Calu3 (cell line): ENCODE data around the gene CAPN15. TPM values are rescaled to one million over a fixed set of nuclear protein-coding genes. Genes with fewer than 3 reads are reported as not detected.

Experiments used
- BruUV-seq: library from RNA; stranded (reverse); fragments of 400-500 nt; replicated peaks from 2 replicates; lab custom pipeline; 2021; lab: Mats Ljungman, UMichigan
- CTCF ChIA-PET: fragments of 300-600 bp; sonication (Branson Sonifier 250); formaldehyde crosslinking; loops from one replicate; lab custom pipeline; 2022; ENCODE audit warnings: antibody characterized with exemption; lab: Charles Lee
- DNase-seq: peaks from one replicate; pipeline ENCODE4 v3.0.0; 2022
- H3K27ac Mint-ChIP-seq: one replicate; pipeline ENCODE4 v1.8.0; 2022; ENCODE audit warnings: mixed read lengths; ENCODE audit not compliant: unreplicated experiment
- H3K27me3 Mint-ChIP-seq: one replicate; pipeline ENCODE4 v1.8.0; 2022; ENCODE audit warnings: mixed read lengths; ENCODE audit not compliant: unreplicated experiment
- H3K36me3 Mint-ChIP-seq: one replicate; pipeline ENCODE4 v1.8.0; 2022; ENCODE audit warnings: mild to moderate bottlenecking, moderate library complexity, mixed read lengths; ENCODE audit not compliant: insufficient read depth, unreplicated experiment
- H3K4me1 Mint-ChIP-seq: one replicate; pipeline ENCODE4 v1.8.0; 2022; ENCODE audit warnings: mild to moderate bottlenecking, low read depth, mixed read lengths; ENCODE audit not compliant: unreplicated experiment
- H3K4me3 Mint-ChIP-seq: one replicate; pipeline ENCODE4 v1.8.0; 2022; ENCODE audit warnings: mild to moderate bottlenecking, low read depth, moderate library complexity, mixed read lengths; ENCODE audit not compliant: unreplicated experiment
- H3K9me3 Mint-ChIP-seq: one replicate; pipeline ENCODE4 v1.8.0; 2022; ENCODE audit warnings: low read depth, mixed read lengths; ENCODE audit not compliant: unreplicated experiment
- CTCF ChIP-seq: fragments of 200-600 bp; IDR thresholded peaks from one replicate; pipeline ENCODE4 v1.8.0; 2022; ENCODE audit warnings: antibody characterized with exemption; ENCODE audit not compliant: unreplicated experiment
- intact Hi-C: fragments of 100-400 bp; cut with micrococcal nuclease; formaldehyde crosslinking; loops from one replicate; pipeline ENCODE4 v1.10.0; 2022; ENCODE audit not compliant: unreplicated experiment
- total RNA-seq: library from RNA; stranded (reverse); gene quantifications from 2 replicates; pipeline ENCODE4 v1.2.3, GENCODE V29; 2022

Gene CAPN15
- total RNA-seq, 1 experiment from 2014 or later = 108 TPM

- no peaks in the 10 kb centered on the region for H3K27me3 Mint-ChIP-seq
- H3K4me3 Mint-ChIP-seq = no peak overlapping the region
- BruUV-seq = no TSS peak
- H3K36me3 Mint-ChIP-seq = peaks cover 55% of the 10 kb centered on the region
- intact Hi-C loops = no loop called here
- CTCF ChIA-PET = no interaction called here
- H3K27ac Mint-ChIP-seq = no peak overlapping the region
- TF ChIP-seq CTCF = peak; percentile 33
- peaks cover 8% of the 10 kb centered on the region for H3K4me1 Mint-ChIP-seq
- no peak for DNase-seq
- no peaks in the 10 kb centered on the region for H3K9me3 Mint-ChIP-seq
Measured at GRCh38 chr16:537415-538335, 10.2 kb downstream of the CAPN15 start.

- CTCF ChIA-PET = no interaction called here
- Mint-ChIP-seq H3K9me3 (no peaks in the 10 kb centered on the region), H3K27me3 (no peaks in the 10 kb centered on the region), H3K4me1 (no peaks in the 10 kb centered on the region), H3K36me3 (peaks cover 44% of the 10 kb centered on the region), H3K27ac (no peak overlapping the region), H3K4me3 (no peak overlapping the region)
- DNase-seq = no peak
- no peak for TF ChIP-seq CTCF
- intact Hi-C loops = no loop called here
- no TSS peak for BruUV-seq
Measured at GRCh38 chr16:539901-540530, 12.5 kb downstream of the CAPN15 start.

GRCh38 chr16:540645-541340, 13.3 kb downstream of the CAPN15 start:
- no peaks in the 10 kb centered on the region for H3K4me1 Mint-ChIP-seq
- DNase-seq = no peak
- CTCF ChIA-PET = interaction anchor here (0.7 kb wide), 1 partner anchor 1735 kb away, joined by 4 read pairs; no protein-coding TSS in a partner anchor
- no peak for TF ChIP-seq CTCF
- H3K9me3 Mint-ChIP-seq = no peaks in the 10 kb centered on the region
- H3K27me3 Mint-ChIP-seq = no peaks in the 10 kb centered on the region
- peaks cover 36% of the 10 kb centered on the region for H3K36me3 Mint-ChIP-seq
- no peak overlapping the region for H3K4me3 Mint-ChIP-seq
- intact Hi-C loops = no loop called here
- H3K27ac Mint-ChIP-seq = no peak overlapping the region
- BruUV-seq = no TSS peak

- peaks cover 25% of the 10 kb centered on the region for H3K36me3 Mint-ChIP-seq
- H3K27ac Mint-ChIP-seq = no peak overlapping the region
- BruUV-seq = no TSS peak
- intact Hi-C loops = no loop called here
- H3K9me3 Mint-ChIP-seq = no peaks in the 10 kb centered on the region
- no peaks in the 10 kb centered on the region for H3K4me1 Mint-ChIP-seq
- no peak for DNase-seq
- no peak overlapping the region for H3K4me3 Mint-ChIP-seq
- no peaks in the 10 kb centered on the region for H3K27me3 Mint-ChIP-seq
- CTCF ChIA-PET = interaction anchor here (0.6 kb wide), 1 partner anchor 1863 kb away, joined by 5 read pairs; no protein-coding TSS in a partner anchor
- TF ChIP-seq CTCF = no peak
Measured at GRCh38 chr16:543301-544164, 16.0 kb downstream of the CAPN15 start.
